ENCODE results near the gene ZNF445.
"Not testable (repeated sequence)": the region's sequence is repeated elsewhere in the genome, so short reads cannot be mapped to it uniquely, and the experiment has no call there.

ZNF445 gene

GRCh38 chr3:44421280-44421679, 56.2 kb downstream of the ZNF445 start:
- no peak for TF ChIP-seq CTCF (IDR thresholded peaks at IDR 0.05; ENCODE audit: control insufficient read depth, extremely low read depth, insufficient read depth)
- no peak for DNase-seq (ENCODE audit: low read depth)
- no peak overlapping the region for H3K4me3 ChIP-seq (ENCODE audit: low read depth, low read length)

DNA sequence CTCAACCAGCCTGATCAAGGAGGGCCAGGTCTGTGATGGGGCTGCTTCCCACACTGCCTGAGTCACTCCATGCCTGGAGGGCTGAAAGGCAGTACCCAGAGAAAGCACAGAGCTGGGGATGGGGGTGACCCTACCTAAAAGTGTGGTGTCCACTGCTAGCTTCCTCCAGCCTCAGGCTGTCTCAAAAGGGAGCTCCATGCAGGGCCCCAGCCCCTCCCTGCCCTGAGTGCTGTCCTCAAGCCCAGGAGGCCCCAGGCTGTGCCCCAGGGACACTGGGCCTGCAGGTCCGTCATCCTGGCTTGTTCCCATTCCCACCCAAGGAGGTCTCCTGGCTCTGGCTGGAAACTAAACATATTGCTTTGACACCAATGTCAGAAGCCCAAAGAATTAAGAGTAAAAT, 56.8 kb downstream of the ZNF445 start:
- no peak overlapping the region for H3K4me3 ChIP-seq (ENCODE audit: low read depth, low read length)
- TF ChIP-seq CTCF (IDR thresholded peaks at IDR 0.05; ENCODE audit: control insufficient read depth, extremely low read depth, insufficient read depth): no peak
- DNase-seq (ENCODE audit: low read depth): no peak

DNA sequence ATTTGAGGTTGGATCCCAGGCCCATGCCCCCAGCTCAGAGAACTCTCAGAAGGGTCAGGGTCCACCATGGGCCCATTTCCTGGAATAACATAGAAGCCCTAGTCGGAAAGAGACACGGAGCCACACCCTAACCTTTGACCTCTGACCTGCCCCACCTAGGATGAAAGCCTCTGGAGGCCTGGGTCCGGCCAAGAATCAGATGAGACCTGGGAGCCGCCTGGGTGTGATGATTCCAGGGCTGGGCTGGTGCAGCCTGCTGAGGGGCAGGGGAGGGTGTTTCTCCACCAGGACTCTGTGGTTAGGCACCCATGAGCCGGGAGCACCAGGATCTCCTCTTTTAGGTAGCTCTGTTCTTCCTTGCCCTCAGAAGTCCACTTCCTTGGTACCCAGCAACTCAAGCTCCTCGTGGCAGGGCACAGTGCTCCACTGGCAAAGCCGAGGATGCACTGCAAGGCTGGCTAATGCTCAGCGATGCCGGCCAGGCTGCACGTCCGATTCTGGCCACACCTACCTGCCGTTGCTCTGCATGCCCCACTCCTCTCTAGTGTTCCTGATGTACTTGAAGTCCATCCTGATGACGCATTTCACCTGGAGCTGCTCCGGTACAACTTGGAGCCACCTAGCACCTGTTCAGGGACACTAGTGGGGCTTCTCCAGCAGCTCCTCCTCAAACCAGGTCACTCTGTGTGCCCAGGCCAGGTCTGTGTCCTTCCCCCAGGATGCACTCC, 57.4 kb downstream of the ZNF445 start:
- no peak for DNase-seq (ENCODE audit: low read depth)
- no peak for TF ChIP-seq CTCF (IDR thresholded peaks at IDR 0.05; ENCODE audit: control insufficient read depth, extremely low read depth, insufficient read depth)
- no peak overlapping the region for H3K4me3 ChIP-seq (ENCODE audit: low read depth, low read length)

- no peak for TF ChIP-seq CTCF (IDR thresholded peaks at IDR 0.05; ENCODE audit: control insufficient read depth, extremely low read depth, insufficient read depth)
- DNase-seq (ENCODE audit: low read depth): no peak
- no peak overlapping the region for H3K4me3 ChIP-seq (ENCODE audit: low read depth, low read length)
Observed at GRCh38 chr3:44419116-44419922, 58.2 kb downstream of the ZNF445 start.

GRCh38 chr3:44418549-44418948, 58.9 kb downstream of the ZNF445 start:
- no peak for TF ChIP-seq CTCF (IDR thresholded peaks at IDR 0.05; ENCODE audit: control insufficient read depth, extremely low read depth, insufficient read depth)
- DNase-seq (ENCODE audit: low read depth): no peak
- H3K4me3 ChIP-seq (ENCODE audit: low read depth, low read length): no peak overlapping the region

DNA sequence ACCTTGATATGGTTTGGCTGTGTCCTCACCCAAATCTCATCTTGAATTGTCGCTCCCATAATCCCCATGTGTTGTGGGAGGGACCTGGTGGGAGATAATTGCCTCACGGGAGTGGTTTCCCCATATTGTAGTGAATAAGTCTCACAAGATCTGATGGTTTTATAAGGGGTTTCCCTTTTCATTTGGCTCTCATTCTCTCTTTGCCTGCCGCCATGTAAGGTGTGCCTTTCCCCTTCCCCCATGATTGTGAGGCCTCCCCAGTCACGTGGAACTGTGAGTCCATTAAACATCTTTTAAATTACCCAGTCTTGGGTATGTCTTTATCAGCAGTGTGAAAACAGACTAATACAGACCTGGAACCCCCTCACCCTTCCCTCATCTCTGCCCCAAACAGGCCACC, 59.4 kb downstream of the ZNF445 start:
- DNase-seq (ENCODE audit: low read depth); H3K4me3 ChIP-seq (ENCODE audit: low read depth, low read length): not testable (repeated sequence)

Data from LNCaP clone FGC (cell line).